ENCODE measurements around the gene CTSW. TPM values are rescaled to one million over a fixed set of nuclear protein-coding genes. Genes with fewer than 3 reads are reported as not detected.

CTSW gene
- total RNA-seq, 4 donors from 2014 or later, result 1.1 to 1.8 TPM; not detected in 2

GRCh38 chr11:65898656-65899355 lies 19.2 kb downstream of the CTSW start:
- Histone ChIP-seq H3K27ac (peak overlapping the region in 2 of 4 donors; percentile 70 to 78), H3K27me3 (peaks cover 21% of the 10 kb centered on the region), H3K36me3 (no peaks in the 10 kb centered on the region), H3K4me1 (peaks cover 6 to 30% (median 20%) of the 10 kb centered on the region in 4 donors), H3K4me3 (peak overlapping the region in 3 of 4 donors; percentile 44 to 61 (median 60)), H3K9me3 (no peaks in the 10 kb centered on the region)
- in situ Hi-C loops (cut with MboI; ENCODE audit: low pct_ligation_motif_present in 1 of 4, low pct_unique_long_range_greater_than_20kb in 1 of 4, low sequenced_read_pairs in 3 of 4) (loop anchor here in 2 of 4 donors (25.0 kb wide), 1 partner anchor 88 kb away; no protein-coding TSS in a partner anchor), intact Hi-C loops (cut with DNase I; ENCODE audit: low total_unique reads) (no loop called here)
- WGBS, 2 donors (ENCODE audit: low coverage in 1 of 2), result 36 to 80% methylated on average over 8 to 20 of the region's 28 CpGs
- no peak for TF ChIP-seq CTCF (IDR thresholded peaks at IDR 0.05)
- no peak for TF ChIP-seq POLR2AphosphoS5 (IDR thresholded peaks at IDR 0.05)
- TF ChIP-seq POLR2A (IDR thresholded peaks at IDR 0.05), result no peak
- no peak for TF ChIP-seq EP300 (IDR thresholded peaks at IDR 0.05; ENCODE audit: low read depth)
- DNase-seq, result no peak

- Histone ChIP-seq H3K4me3 (peak overlapping the region; percentile 27 to 61 (median 52)), H3K27ac (peak overlapping the region; percentile 56 to 78 (median 70)), H3K4me1 (peaks cover 6 to 24% (median 19%) of the 10 kb centered on the region in 4 donors), H3K36me3 (no peaks in the 10 kb centered on the region), H3K27me3 (peaks cover 21% of the 10 kb centered on the region), H3K9me3 (no peaks in the 10 kb centered on the region)
- in situ Hi-C loops (cut with MboI; ENCODE audit: low pct_ligation_motif_present in 1 of 4, low pct_unique_long_range_greater_than_20kb in 1 of 4, low sequenced_read_pairs in 3 of 4) (loop anchor here in 2 of 4 donors (25.0 kb wide), 1 partner anchor 88 kb away; no protein-coding TSS in a partner anchor), intact Hi-C loops (cut with DNase I; ENCODE audit: low total_unique reads) (no loop called here)
- peak; percentile 67 for DNase-seq
- WGBS, 2 donors (ENCODE audit: low coverage in 1 of 2), result 5% methylated on average over 53 of the region's 78 CpGs; no CpG with 5 or more reads in 1 of the 2 donors
- TF ChIP-seq EP300 (IDR thresholded peaks at IDR 0.05; ENCODE audit: low read depth), result no peak
- peak in 2 of 3 donors; percentile 22 to 45 for TF ChIP-seq POLR2AphosphoS5 (IDR thresholded peaks at IDR 0.05)
- TF ChIP-seq POLR2A (IDR thresholded peaks at IDR 0.05), result no peak
These were observed 19.9 kb downstream of the CTSW start for GRCh38 chr11:65899356-65900124.

- H3K27ac ChIP-seq, result peak within 1 kb of the TSS; percentile 56 to 78 (median 70)
- H3K9me3 ChIP-seq, result no peaks in the 10 kb centered on the region
- intact Hi-C loops (cut with DNase I; ENCODE audit: low total_unique reads) (no loop called here), in situ Hi-C loops (cut with MboI; ENCODE audit: low pct_ligation_motif_present in 1 of 4, low pct_unique_long_range_greater_than_20kb in 1 of 4, low sequenced_read_pairs in 3 of 4) (no loop called here)
- H3K4me1 ChIP-seq, result peaks cover 6 to 22% (median 19%) of the 10 kb centered on the region in 4 donors
- peak; percentile 97 for DNase-seq
- H3K36me3 ChIP-seq, result no peaks in the 10 kb centered on the region
- 3% methylated on average over 43 of the region's 80 CpGs; no CpG with 5 or more reads in 1 of the 2 donors for WGBS, 2 donors (ENCODE audit: low coverage in 1 of 2)
- peak within 1 kb of the TSS; percentile 27 to 61 (median 52) for H3K4me3 ChIP-seq
- H3K27me3 ChIP-seq, result peaks cover 21% of the 10 kb centered on the region
- TF ChIP-seq POLR2A (IDR thresholded peaks at IDR 0.05) (peak; percentile 58), CTCF (IDR thresholded peaks at IDR 0.05) (peak in 1 of 5 experiments; percentile 7), POLR2AphosphoS5 (IDR thresholded peaks at IDR 0.05) (peak; percentile 52 to 77 (median 75)), EP300 (IDR thresholded peaks at IDR 0.05; ENCODE audit: low read depth) (peak; percentile 21)
These were observed 20.7 kb downstream of the CTSW start, which contains the start of gene FOSL1 for GRCh38 chr11:65900125-65900898. Gene FOSL1, minus strand, starts transcription at chr11:65900388. Its CDS starts 49 bp downstream, at chr11:65900339.

- Histone ChIP-seq H3K4me3 (peak overlapping the region in 1 of 4 donors; percentile 61), H3K9me3 (no peaks in the 10 kb centered on the region), H3K4me1 (peaks cover 6 to 22% (median 19%) of the 10 kb centered on the region in 4 donors), H3K27ac (peak overlapping the region; percentile 56 to 78 (median 70)), H3K36me3 (no peaks in the 10 kb centered on the region), H3K27me3 (peaks cover 21% of the 10 kb centered on the region)
- intact Hi-C loops (cut with DNase I; ENCODE audit: low total_unique reads), result no loop called here
- WGBS, 2 donors (ENCODE audit: low coverage in 1 of 2), result 64% methylated on average over 11 of the region's 11 CpGs; no CpG with 5 or more reads in 1 of the 2 donors
- DNase-seq, result no peak
- in situ Hi-C loops (cut with MboI; ENCODE audit: low pct_ligation_motif_present in 1 of 4, low pct_unique_long_range_greater_than_20kb in 1 of 4, low sequenced_read_pairs in 3 of 4), result no loop called here
- TF ChIP-seq POLR2A (IDR thresholded peaks at IDR 0.05) (no peak), EP300 (IDR thresholded peaks at IDR 0.05; ENCODE audit: low read depth) (no peak), POLR2AphosphoS5 (IDR thresholded peaks at IDR 0.05) (no peak), CTCF (IDR thresholded peaks at IDR 0.05) (no peak)
These were observed 21.2 kb downstream of the CTSW start for GRCh38 chr11:65900899-65901180.

All from transverse colon (tissue), 4 donors.